NCI-H2107 (cell line): ENCODE data around the gene FABP1.

ENCODE experiments used
- DNase-seq: peaks from one replicate; lab custom pipeline; 2025; lab: John Stamatoyannopoulos, UW

Gene FABP1

DNA sequence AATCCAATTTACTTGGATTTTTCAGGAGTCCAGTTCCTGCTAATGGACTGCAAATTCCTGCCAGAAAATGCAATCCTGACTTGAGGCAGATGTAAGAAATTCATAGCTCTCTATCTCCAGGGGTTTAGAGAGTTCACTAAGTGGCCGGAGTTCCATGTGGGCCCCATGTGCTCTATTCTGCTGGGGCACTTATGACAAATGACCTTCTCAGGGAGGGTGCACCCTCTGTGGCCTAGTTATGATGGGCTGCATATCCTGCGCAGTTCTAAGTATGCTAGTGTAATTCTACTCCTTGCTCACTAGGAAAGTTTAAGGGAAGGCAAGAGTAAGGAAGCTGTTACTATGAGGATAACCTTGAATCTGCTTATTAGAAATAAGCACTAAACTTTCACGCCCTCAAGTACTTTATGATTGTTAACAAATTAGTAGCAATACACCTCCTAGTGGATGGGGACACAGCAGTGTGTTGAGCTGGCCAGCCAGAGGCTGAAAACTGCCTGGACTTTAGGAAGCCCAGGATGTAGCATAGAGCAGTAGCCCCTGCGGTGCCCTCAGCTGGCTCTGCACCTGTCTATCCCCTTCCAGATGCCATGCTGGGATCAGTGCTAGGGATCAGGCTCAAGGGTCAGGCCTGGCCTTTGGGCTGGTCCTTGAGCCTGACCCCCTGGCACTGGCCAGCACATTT is 45.8 kb downstream of the FABP1 start:
- no peak for DNase-seq

DNA sequence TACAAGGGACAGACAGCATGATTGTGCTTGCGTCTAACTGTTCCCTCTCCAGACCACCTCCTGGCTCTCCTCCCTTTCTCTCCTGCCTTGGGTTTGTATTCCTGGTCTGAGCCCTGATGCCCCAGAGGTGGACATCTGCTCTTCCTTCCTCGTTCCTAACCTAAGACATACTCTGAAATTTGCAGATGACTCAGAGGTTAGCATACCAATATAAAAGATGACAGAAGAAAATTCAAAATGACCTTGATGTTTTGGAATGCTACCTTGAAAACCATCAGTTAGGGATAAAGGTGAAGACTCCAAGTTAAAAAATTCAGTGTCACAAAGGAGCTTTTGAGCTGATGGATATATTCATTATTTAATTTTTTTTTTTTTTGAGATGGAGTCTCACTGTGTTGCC is 47.3 kb downstream of the FABP1 start:
- no peak for DNase-seq

DNA sequence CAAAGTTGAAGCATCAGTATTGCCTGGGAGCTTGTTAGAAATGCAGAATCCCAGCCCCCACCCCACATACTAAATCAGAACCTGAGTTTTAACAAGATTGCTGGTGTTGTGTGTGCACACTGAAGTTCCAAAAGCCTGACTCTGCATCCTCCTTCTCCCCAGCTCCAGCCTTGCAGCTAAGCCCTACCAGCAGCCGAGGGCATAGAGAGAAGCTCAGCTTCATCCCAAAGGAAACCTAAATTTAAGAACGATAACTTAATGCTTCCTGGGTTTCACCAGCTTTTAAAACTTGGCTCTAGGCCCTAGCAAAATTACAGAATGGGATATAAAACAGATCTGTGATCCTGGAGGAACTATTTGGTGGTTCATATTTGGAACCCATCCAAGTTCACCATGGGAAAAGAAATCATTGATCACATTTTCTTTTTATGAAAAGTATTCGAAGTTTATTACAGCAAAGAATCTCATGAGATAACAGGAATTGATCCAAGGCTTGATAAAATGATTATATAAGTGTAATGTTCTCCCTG is 49.2 kb downstream of the FABP1 start:
- DNase-seq = no peak

DNA sequence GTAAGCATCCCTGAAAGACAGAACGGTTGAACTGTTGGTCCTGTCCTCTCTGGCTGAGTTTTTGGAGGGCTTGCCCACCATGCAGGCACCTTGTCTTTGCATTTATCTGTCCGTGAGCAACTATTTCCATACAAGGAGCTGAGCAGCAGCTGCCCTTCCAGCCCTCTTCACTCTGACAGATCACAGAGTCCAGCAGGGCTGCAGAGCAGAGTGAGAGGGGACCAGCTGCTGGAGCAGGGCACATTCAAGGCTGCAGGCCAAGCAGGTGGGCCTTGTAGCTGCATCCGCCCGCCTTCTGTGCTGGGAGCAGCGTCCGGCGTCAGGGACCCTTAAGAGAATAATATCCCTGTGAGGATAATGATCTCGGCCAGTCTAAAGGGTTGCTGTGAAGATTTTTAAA is 50.8 kb downstream of the FABP1 start:
- DNase-seq = no peak

DNA sequence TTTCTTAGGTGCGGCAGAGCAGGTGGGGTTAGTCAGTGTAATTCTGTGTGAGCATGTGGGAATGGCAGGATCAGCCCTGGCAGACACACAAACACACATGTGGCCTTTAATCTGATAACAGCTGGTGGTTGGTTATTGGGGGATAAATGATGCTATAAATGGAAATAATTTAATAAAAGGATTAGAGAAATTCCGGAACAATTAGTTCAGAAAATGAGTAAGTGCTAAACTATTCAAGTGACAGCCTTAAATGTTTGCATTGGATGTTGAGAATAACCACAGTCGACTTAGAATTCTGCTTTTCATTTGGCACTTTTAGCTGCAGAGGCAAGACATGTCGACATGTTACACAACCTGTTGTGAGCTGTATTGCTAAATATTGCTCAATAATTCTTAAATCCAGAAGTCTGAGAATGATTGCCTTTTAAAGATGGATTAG is 53.0 kb downstream of the FABP1 start:
- no peak for DNase-seq

DNA sequence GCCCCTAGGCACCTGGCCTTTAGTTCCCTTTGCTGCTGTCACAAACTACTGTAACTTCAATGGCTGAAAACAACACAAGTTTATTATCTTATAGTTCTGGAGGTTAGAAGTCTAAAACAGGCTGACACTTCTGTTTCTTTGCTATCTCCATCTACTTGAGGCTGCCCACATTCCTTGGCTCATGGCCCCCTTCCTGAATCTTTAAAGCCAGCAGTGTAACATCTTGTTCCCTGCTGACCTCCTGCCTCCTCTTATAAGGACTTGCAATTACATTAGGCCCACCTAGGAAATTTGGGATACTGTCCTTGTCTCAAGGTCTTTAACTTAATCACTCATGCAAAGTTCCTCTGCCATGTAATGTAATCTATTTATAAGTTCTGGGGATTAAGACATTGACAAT is 53.7 kb downstream of the FABP1 start:
- DNase-seq = no peak
